LNCAP (cell line): ENCODE data around the gene EVI5.

Experiments used
- CTCF ChIP-seq: fragments of 450-650 bp; IDR thresholded peaks from 2 replicates; pipeline ENCODE4 v1.5.1; 2017; ENCODE audit warnings: mild to moderate bottlenecking

Gene EVI5

GRCh38 chr1:92711473-92712165 is 73.3 kb downstream of the EVI5 start:
- no peak for TF ChIP-seq CTCF

DNA sequence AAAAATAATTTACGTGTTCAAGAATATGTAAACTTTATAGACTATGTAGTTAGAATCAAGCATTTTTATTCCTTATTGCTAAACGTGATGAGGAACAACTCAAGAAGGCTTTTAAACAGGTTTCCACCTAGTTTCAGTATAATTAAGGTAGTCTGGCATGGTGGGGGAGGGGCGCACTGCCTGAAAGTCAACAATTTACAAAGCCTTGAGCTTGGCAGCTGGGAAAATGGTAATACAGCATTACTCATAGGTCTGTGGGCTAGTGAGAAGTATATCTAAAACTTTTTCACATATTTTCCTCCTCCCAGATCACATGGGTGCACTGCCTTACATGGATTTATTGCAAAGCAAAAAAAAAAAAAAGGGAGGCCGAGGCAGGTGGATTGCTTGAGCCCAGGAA is 75.2 kb downstream of the EVI5 start:
- no peak for TF ChIP-seq CTCF

GRCh38 chr1:92708368-92708950 is 76.4 kb downstream of the EVI5 start:
- no peak for TF ChIP-seq CTCF

GRCh38 chr1:92707709-92708108 is 77.2 kb downstream of the EVI5 start:
- no peak for TF ChIP-seq CTCF

GRCh38 chr1:92707292-92707691 is 77.6 kb downstream of the EVI5 start:
- no peak for TF ChIP-seq CTCF

- no peak for TF ChIP-seq CTCF
Measured at GRCh38 chr1:92705446-92705845, 79.5 kb downstream of the EVI5 start.

- no peak for TF ChIP-seq CTCF
Measured at GRCh38 chr1:92701147-92701546, 83.8 kb downstream of the EVI5 start.

GRCh38 chr1:92698932-92699331 is 86.0 kb downstream of the EVI5 start:
- TF ChIP-seq CTCF, result no peak
